HCEC 1CT (cell line): ENCODE data around the gene KLF13.
A peak's percentile ranks its signal among the peaks of the same experiment; 100 is the strongest.
"Not testable (repeated sequence)": the region's sequence is repeated elsewhere in the genome, so short reads cannot be mapped to it uniquely, and the experiment has no call there.

ENCODE experiments used
- DNase-seq: peaks from one replicate; pipeline ENCODE4 v3.0.0-alpha.2; 2017

Gene KLF13

DNA sequence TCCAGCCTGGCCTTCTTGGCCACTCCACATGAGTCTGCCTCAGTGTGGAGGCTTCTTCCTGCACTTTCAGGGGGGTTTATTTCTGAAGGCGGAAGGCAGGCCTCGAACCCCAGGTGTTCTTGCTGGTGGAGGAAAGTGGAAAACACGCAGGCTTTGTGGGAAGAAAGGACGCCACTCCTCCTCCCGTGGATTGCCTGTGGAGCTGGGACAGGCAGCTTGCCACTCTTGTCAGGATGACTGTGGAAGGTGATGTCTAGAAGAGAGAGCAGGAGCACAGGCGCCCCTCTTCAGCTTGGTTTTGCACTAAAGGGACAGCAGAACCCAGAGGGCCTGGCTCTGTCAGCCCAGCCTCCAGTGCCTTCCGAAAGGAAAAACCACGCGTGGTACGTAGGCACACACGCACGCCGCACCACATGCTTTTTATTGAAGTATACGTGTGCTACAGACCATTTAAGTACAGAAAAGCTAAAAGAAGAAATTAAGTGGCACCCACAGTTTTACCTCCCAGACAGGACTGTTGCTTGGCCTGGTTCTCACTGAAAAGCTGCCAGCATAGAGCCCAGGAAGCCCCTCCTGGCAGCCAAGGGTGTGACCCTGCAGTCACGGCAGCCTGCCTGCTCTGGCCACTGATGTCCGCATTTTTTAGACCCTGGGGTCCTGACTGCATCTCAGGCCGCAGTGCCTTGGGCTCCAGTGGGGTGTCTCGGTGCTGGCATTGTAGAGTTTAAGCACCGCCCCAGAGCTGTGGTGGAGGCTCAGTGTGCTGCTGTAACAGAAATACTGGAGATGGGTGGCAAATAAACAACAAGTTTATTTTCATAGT is 21.6 kb downstream of the KLF13 start:
- no peak for DNase-seq

- no peak for DNase-seq
These were observed 22.9 kb downstream of the KLF13 start for GRCh38 chr15:31349233-31350141.

DNA sequence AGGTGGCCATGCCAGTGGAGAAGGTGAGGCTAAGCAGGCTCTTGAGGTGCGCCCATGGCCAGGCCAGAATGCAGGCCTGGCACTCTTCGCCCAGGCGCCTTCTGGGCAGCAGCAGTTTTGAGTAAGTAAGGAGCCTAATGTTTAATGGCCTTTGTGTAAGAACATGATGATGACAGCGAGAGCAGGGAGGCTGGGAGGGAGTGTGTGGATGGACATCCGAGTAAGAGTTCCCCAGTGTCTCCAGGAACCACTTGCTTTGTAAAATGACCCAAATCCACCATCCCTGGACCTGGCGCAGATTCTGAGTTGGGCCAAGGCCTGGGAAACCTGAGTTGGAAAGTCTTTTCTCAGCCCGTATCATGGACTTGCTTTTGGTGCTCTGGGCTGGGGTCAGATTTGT is 24.1 kb downstream of the KLF13 start:
- DNase-seq = no peak

DNA sequence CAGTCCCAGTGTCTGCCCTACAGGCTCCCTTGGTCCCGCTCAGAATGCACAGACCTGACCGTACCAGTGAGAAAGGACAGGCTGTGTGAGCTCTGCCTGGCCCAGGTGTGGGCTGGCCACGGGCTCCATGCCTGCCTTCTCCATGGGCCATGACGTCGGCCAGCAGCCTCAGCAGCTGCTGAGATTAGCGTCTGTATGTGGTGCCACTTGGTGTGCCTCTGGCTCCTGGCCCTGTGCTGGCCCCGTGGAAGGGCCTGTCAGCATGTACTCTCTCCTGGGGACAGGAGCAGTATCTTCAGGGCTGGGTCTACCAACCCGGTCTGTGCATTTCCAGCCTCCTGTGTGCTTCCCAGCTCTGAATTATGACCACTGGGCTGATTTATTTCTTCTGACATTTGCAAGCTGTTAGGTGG is 25.7 kb downstream of the KLF13 start:
- DNase-seq = no peak

- DNase-seq = peak; percentile 77
These were observed 26.5 kb downstream of the KLF13 start for GRCh38 chr15:31352911-31353811.

- DNase-seq = no peak
These were observed 27.3 kb downstream of the KLF13 start for GRCh38 chr15:31353931-31354330.

GRCh38 chr15:31356097-31356496 is 29.5 kb downstream of the KLF13 start:
- DNase-seq = not testable (repeated sequence)

DNA sequence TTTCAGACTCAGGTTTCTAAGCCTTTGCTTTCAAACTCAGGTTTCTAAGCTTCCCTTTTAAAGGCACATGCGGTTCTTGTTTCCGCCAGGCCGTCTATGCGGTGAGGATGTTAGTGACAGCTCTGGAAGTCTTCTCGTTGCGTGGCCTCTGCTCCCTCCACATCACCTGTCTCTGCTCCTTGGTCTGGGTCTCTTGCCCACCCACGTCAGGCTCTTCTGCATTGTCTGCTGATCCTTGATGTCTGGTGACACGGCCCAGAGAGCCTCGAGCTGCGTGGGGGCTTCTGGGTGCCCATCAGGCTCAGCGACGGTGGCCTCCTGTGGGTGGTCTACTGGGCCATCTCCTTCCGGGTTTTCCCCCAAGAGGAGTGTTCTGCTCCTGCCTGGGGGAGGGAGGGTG is 30.5 kb downstream of the KLF13 start:
- DNase-seq = no peak

DNA sequence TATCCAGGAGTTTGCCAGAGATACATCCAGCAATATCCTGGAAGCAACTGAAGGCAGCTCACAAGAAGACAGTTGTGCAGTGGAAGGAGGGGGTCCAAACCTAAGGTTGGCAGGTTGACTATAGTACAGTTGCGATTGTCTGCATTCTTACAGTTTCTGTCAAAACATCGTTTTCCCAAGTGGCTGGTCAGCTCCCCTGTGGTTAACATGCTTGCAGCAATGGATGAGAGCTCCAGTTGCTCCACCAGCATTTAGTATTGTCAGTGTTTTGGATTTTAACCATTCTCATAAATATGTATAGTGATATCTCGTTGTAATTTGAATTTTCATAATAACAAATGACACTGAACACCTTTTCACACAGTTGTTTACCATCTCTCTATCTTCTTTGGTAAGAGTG is 31.5 kb downstream of the KLF13 start:
- DNase-seq = no peak

DNA sequence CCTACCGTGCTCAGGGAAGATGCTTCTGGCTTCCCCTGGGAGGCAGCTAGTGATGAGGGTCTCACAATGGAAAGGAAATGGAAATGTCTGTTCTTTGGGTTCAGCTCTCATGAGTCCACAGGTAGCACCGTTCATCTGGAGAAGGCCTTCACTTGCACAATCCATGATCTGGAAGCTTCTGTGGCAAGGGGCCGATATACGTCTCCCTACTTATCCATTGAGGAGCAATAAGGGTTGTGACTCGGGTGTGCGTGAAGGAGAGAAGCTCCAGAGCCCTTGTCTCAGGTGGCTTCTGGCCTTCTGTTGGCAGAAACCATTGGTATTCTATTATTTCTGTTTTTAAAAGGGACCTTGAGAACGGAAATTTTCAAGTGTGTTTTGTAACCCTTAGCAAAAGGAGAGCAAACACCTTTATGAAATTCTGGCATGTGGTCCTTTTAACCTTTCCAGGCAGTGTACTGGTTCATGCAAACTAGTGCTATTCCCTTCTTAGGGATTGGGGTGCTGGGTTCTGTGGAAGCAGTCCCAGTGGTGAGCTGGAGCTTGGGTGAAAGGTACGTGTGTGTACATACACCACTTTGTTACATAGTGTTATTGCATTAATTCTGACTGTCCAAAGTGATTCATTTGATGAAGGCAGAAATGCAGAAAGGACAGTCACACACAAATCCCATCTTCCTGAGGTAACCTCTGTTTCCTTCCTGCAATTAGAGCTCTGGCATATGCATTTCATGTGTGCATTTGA is 32.5 kb downstream of the KLF13 start:
- DNase-seq = no peak

DNA sequence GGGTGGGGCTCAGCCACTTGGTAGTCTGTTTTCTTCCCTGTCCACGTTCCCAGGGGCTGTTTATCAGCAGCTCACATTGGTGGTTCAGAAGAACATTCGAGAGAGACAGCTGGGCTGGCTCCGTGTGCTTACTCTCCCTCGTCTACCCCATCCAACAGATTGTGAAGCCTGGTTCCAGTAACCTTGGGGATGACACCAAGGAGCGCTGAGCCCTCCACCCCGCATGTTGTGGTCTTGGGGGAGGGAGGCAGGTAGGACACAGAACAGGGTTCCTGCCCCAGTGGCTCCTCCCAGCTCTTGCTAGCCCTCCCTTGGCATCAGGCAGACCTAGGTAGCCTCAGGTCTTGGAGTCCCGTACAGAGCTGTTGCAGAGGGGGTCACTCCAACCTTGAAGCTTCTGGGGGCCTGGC is 33.1 kb downstream of the KLF13 start:
- DNase-seq = no peak

DNA sequence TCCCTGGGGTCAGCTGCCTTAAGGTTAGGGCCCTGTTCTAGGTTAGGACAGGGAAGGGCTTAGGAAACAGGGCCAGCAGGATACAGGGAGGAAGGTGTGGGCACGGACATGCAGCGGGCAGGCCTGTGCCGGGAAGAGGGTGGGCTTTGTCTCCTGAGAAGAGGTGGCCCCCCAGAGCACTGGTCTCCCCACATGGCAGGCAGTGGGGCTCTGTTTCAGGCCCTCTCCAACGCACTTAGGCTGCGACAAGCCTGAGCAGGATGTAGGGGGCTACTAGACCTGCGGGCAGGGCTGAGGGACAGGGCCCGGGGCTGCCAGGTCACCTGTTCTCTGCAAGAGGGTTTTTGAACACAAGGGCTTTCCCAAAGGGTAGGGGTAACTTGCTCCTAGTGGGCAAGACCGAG is 33.5 kb downstream of the KLF13 start:
- DNase-seq = no peak

- no peak for DNase-seq
These were observed 34.5 kb downstream of the KLF13 start for GRCh38 chr15:31360843-31361763.

DNA sequence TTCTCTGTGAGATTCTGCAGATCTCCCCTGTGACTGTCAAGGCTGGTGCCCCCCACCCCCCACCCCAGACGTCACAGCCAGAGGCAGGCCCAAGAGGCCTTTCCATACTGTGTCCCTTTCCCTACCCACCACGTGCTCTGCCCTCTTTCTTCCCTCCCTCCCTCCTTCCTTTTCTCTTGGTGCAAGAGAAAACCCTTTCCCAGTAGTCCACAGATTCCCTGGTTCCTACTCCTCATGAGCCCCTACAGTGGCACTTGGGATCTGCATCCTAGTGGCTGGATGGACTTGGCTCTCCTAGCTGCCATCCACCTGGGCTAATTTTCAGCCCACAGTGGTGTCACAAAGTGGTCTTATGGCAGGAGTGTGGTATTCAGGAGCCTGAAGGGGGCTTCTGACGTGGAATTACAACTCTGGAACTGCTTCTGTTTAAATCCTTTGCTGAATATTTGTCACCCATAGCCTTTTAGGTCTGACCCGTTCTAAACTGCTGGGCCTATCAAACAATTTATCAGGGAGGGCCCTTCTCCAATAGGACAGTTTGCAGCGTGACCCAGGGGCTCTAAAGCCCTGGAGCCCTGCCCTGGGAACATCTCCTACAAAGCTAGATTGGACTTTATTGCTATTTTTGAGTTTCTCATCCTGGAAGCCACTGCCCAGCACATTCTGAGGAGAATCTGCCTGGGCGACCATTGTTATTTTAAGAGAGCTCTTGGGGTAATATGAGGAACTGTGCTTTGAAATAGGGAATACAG is 35.3 kb downstream of the KLF13 start:
- DNase-seq = no peak

- DNase-seq = no peak
These were observed 36.3 kb downstream of the KLF13 start for GRCh38 chr15:31362886-31363285.

DNA sequence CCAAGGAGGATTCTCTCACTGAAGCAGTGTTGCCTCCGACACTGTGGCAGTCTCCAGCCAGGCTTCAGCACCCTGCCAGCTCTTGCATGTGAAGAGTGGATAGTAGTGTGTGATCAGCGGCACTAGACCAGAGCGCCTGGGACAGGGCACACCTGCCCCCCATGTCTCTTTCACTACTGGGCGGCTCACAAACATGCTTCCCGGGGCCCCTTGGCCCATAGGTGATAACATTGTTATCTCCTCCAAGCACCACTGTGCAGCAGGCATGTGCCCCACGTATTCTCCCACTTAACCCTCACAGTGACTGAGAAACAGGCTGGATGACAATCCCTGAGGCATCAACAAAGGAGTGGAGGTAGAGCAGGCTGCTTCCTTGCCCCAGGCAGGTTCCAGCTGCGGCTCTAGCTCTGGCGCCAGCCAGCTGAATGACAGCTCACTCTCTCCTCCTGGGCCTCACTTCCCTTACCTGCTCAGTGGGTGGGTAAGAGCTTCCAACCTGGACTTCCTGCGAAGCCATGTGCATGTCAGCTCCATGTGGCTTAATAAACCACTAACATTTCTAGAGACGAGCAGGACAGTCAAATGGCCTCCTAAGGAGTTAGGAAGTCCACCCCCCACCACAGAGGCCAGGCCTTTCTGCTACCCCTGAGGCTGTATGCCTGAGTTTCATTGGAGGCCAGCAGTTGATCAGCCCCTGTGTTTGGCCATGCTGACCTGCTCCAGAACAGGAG is 37.8 kb downstream of the KLF13 start:
- no peak for DNase-seq

GRCh38 chr15:31365032-31365654 is 38.5 kb downstream of the KLF13 start:
- DNase-seq = no peak

- DNase-seq = peak; percentile 84
These were observed 39.1 kb downstream of the KLF13 start for GRCh38 chr15:31365655-31366127.
